HCT116 (cell line): ENCODE measurements around the gene WDR83. TPM values are rescaled to one million over a fixed set of nuclear protein-coding genes. Genes with fewer than 3 reads are reported as not detected.

Experiments
- ATAC-seq: fragments of 200-7000 bp; cut with Tn5 transposase; 2 replicates; pipeline ENCODE4 v1.9.1; 2020; ENCODE audit warnings: mild to moderate bottlenecking, moderate library complexity
- BruUV-seq: library from RNA; stranded (reverse); fragments of 400-500 nt; replicated peaks from 2 replicates; lab custom pipeline; 2021; lab: Mats Ljungman, UMichigan
- CTCF ChIA-PET: fragments of 300-600 bp; sonication (Branson Sonifier 250); formaldehyde crosslinking; loops from one replicate; lab custom pipeline; 2021; ENCODE audit warnings: antibody characterized with exemption; lab: Charles Lee
- POLR2A ChIA-PET: fragments of 300-600, 350-600 bp; sonication (Branson Sonifier 250); formaldehyde crosslinking; loops from one replicate; lab custom pipeline; 2021; ENCODE audit warnings: antibody characterized with exemption; lab: Charles Lee
- RAD21 ChIA-PET, 2 experiments: fragments of 300-600 bp; sonication (Branson Sonifier 250); formaldehyde crosslinking; loops; one replicate each; lab custom pipeline; 2023; ENCODE audit warnings: low total read pairs in 2 of 2; ENCODE audit not compliant: uncharacterized antibody in 2 of 2, unreplicated experiment in 2 of 2, low non-redundant PET in 1 of 2; lab: Charles Lee
- DNase-seq: peaks from one replicate; pipeline ENCODE4 v3.0.0-alpha.2; 2010; ENCODE audit warnings: low read depth, low spot score
- H2AFZ ChIP-seq: fragments of 200-600 bp; shearing (Covaris generic), sonication (generic); 2 replicates; pipeline ENCODE4 v1.6.1; 2017; ENCODE audit warnings: low read depth, mixed run types, mixed read lengths, antibody characterized with exemption, low read length; ENCODE audit not compliant: poor library complexity, severe bottlenecking
- H3K27ac ChIP-seq: 2 replicates; pipeline ENCODE4 v1.5.1; 2012; ENCODE audit warnings: low read depth, low read length
- H3K27me3 ChIP-seq: fragments of 200-600 bp; sonication (generic); 2 replicates; pipeline ENCODE4 v1.6.1; 2016; ENCODE audit warnings: mixed run types, low read length, mixed read lengths; ENCODE audit not compliant: insufficient read depth
- H3K36me3 ChIP-seq, 2 experiments: fragments of 200-500 bp in 1 of 2; fragments of 200-600 bp in 1 of 2; sonication (Bioruptor generic) in 1 of 2; sonication (generic) in 1 of 2; 2 replicates each; pipeline versions ENCODE4 v1.5.1 to v1.6.1; 2014 to 2016; ENCODE audit warnings: low read length in 2 of 2, inconsistent platforms in 1 of 2, mixed read lengths in 1 of 2, mixed run types in 1 of 2; ENCODE audit not compliant: insufficient read depth in 2 of 2, control insufficient read depth in 1 of 2
- H3K4me1 ChIP-seq, 2 experiments: fragments of 200-600 bp in 1 of 2; sonication (generic) in 1 of 2; 2 replicates each; pipeline versions ENCODE4 v1.5.1 to v1.6.1; 2012 to 2017; ENCODE audit warnings: low read length in 2 of 2, inconsistent platforms in 1 of 2, mild to moderate bottlenecking in 1 of 2, mixed read lengths in 1 of 2, mixed run types in 1 of 2, moderate library complexity in 1 of 2; ENCODE audit not compliant: insufficient read depth in 2 of 2, control insufficient read depth in 1 of 2
- H3K4me2 ChIP-seq: fragments of 200-600 bp; sonication (generic); 2 replicates; pipeline ENCODE4 v1.6.1; 2017; ENCODE audit warnings: mixed run types, low read length, mixed read lengths
- H3K4me3 ChIP-seq, 2 experiments: fragments of 200-600 bp in 1 of 2; sonication (generic) in 1 of 2; replicated peaks in 1 of 2; 2 replicates each; pipeline ENCODE4 v1.5.1; 2011 to 2016; ENCODE audit warnings: low read length in 2 of 2, control low read depth in 1 of 2, low read depth in 1 of 2, mild to moderate bottlenecking in 1 of 2, mixed read lengths in 1 of 2, mixed run types in 1 of 2
- H3K79me2 ChIP-seq: fragments of 200-600 bp; sonication (generic); 2 replicates; pipeline ENCODE4 v1.6.1; 2017; ENCODE audit warnings: mild to moderate bottlenecking, mixed run types, low read length, moderate library complexity, mixed read lengths; ENCODE audit not compliant: insufficient read depth
- H3K9ac ChIP-seq: fragments of 200-600 bp; sonication (generic); 2 replicates; pipeline ENCODE4 v1.6.1; 2016; ENCODE audit warnings: low read length, mixed read lengths
- H3K9me2 ChIP-seq: fragments of 200-600 bp; sonication (generic), shearing (Covaris generic); 2 replicates; pipeline ENCODE4 v1.6.1; 2017; ENCODE audit warnings: mixed run types, mild to moderate bottlenecking, moderate library complexity; ENCODE audit not compliant: insufficient read depth
- H3K9me3 ChIP-seq, 2 experiments: fragments of 200-500 bp in 1 of 2; fragments of 200-600 bp in 1 of 2; sonication (Bioruptor generic) in 1 of 2; sonication (generic) in 1 of 2; 2 replicates each; pipeline ENCODE4 v1.6.1; 2014 to 2017; ENCODE audit warnings: low read length in 2 of 2, mixed read lengths in 2 of 2, inconsistent platforms in 1 of 2, low read depth in 1 of 2, mild to moderate bottlenecking in 1 of 2, mixed run types in 1 of 2, moderate library complexity in 1 of 2; ENCODE audit not compliant: control insufficient read depth in 1 of 2, insufficient read depth in 1 of 2
- H4K20me1 ChIP-seq: fragments of 200-600 bp; sonication (generic), shearing (Covaris generic); 2 replicates; pipeline ENCODE4 v1.6.1; 2017; ENCODE audit warnings: mixed run types, mild to moderate bottlenecking, moderate library complexity; ENCODE audit not compliant: insufficient read depth
- ATF3 ChIP-seq: IDR thresholded peaks from 2 replicates; pipeline ENCODE4 v1.6.1; 2012
- CBX3 ChIP-seq: IDR thresholded peaks from 2 replicates; pipeline ENCODE4 v1.6.1; 2012; ENCODE audit warnings: low read depth
- EGR1 ChIP-seq: IDR thresholded peaks from 2 replicates; pipeline ENCODE4 v1.6.1; 2012; ENCODE audit warnings: low read depth
- EZH2 ChIP-seq: fragments of 200-600 bp; sonication (generic); IDR thresholded peaks from 2 replicates; pipeline ENCODE4 v1.6.1; 2017; ENCODE audit warnings: antibody characterized with exemption, mixed run types
- EZH2phosphoT487 ChIP-seq: fragments of 200-600 bp; IDR thresholded peaks from 2 replicates; pipeline ENCODE4 v1.6.1; 2018; ENCODE audit warnings: antibody characterized with exemption, borderline replicate concordance
- JUND ChIP-seq: IDR thresholded peaks from 2 replicates; pipeline ENCODE4 v1.6.1; 2012
- MAX ChIP-seq: IDR thresholded peaks from 2 replicates; pipeline ENCODE4 v1.6.1; 2012
- POLR2A ChIP-seq: IDR thresholded peaks from 2 replicates; pipeline ENCODE4 v1.7.0; 2011; ENCODE audit warnings: borderline replicate concordance; ENCODE audit not compliant: insufficient read depth, insufficient read length; ENCODE audit errors: extremely low read depth
- RAD21 ChIP-seq: IDR thresholded peaks from 2 replicates; pipeline ENCODE4 v1.6.1; 2012; ENCODE audit warnings: low read depth, mild to moderate bottlenecking
- REST ChIP-seq: IDR thresholded peaks from 2 replicates; pipeline ENCODE4 v1.6.1; 2012; ENCODE audit warnings: low read depth
- SP1 ChIP-seq: IDR thresholded peaks from 2 replicates; pipeline ENCODE4 v1.6.1; 2012; ENCODE audit warnings: low read depth
- SRF ChIP-seq: IDR thresholded peaks from 2 replicates; pipeline ENCODE4 v1.6.1; 2012; ENCODE audit warnings: low read depth
- YY1 ChIP-seq: IDR thresholded peaks from 2 replicates; pipeline ENCODE4 v1.6.1; 2011; ENCODE audit warnings: low read length, low read depth, moderate library complexity, mild to moderate bottlenecking; ENCODE audit not compliant: insufficient replicate concordance; ENCODE audit errors: extremely low read depth
- ZBTB33 ChIP-seq: IDR thresholded peaks from 2 replicates; pipeline ENCODE4 v1.6.1; 2011; ENCODE audit warnings: mild to moderate bottlenecking, low read length, moderate library complexity; ENCODE audit not compliant: insufficient replicate concordance; ENCODE audit errors: extremely low read depth
- intact Hi-C: fragments of 100-400 bp; cut with micrococcal nuclease; formaldehyde crosslinking; loops from 2 replicates; pipeline ENCODE4 v1.10.0; 2022
- total RNA-seq: library from RNA; stranded (reverse); gene quantifications from one replicate; pipeline ENCODE4 v1.2.1, GENCODE V29; 2021; ENCODE audit not compliant: unreplicated experiment

The WDR83 gene
- total RNA-seq, 1 experiment from 2014 or later = 20.1 TPM

DNA sequence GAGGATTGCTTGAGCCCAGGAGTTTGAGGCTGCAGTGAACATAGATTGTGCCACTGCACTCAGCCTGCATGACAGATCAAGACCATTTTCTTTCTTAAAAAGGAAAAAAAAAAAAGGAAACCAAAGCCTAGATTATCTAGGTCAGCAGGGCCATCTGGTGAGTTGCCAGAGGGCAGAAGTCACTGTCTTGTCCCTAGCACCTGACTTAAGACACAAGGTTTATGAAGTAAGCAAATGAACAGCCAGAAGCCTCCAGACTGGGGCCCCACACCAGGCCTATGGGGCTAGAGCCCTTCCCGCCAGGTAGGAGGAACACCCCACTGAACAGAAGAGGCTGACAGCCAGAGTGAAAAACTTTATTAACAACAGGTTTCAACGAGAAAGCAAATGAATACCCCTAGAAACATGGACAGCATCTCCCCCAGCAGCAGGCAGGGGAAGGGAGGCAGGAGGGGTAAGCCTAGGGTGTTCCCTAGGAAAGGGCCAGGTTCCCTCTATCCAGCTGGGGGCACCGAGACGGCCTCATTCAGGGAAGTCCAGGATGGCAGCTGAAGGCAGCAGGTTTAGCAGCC is 1.2 kb downstream of the WDR83 start:
- ChIA-PET RAD21 (interaction anchor here in 1 of 2 experiments (0.6 kb wide), 1 partner anchor 171 kb away, joined by 7 read pairs; the partner anchor contains the start of gene MAST1), CTCF (no interaction called here), POLR2A (no interaction called here)
- Histone ChIP-seq H3K36me3 (peaks cover 5 to 9% of the 10 kb centered on the region in 2 experiments; a peak in 3 of 4 replicates), H3K9ac (peak overlapping the region; percentile 90; the same call in 1 of the 2 replicates), H3K27ac (peak overlapping the region; percentile 88; the same call in 1 of the 2 replicates), H3K79me2 (peaks cover 28% of the 10 kb centered on the region; the same call in 1 of the 2 replicates), H3K4me1 (peaks cover 19 to 37% of the 10 kb centered on the region in 2 experiments), H3K4me3 (peak overlapping the region; percentile 95 to 98), H3K27me3 (no peaks in the 10 kb centered on the region), H3K4me2 (peak overlapping the region; percentile 92), H3K9me3 (no peaks in the 10 kb centered on the region), H3K9me2 (no peaks in the 10 kb centered on the region), H4K20me1 (no peaks in the 10 kb centered on the region), H2AFZ (no peak overlapping the region)
- no peak for ATAC-seq
- DNase-seq = no peak
- no peak for TF ChIP-seq ZBTB33
- no peak for TF ChIP-seq SRF
- no peak for TF ChIP-seq MAX
- no peak for TF ChIP-seq REST
- no peak for TF ChIP-seq EZH2
- TF ChIP-seq ATF3 = no peak
- no peak for TF ChIP-seq SP1
- TF ChIP-seq YY1 = no peak
- TF ChIP-seq CBX3 = no peak
- TF ChIP-seq RAD21 = no peak
- no peak for TF ChIP-seq POLR2A
- no peak for TF ChIP-seq EGR1
- TF ChIP-seq EZH2phosphoT487 = no peak
- TF ChIP-seq JUND = no peak
- intact Hi-C loops = loop anchor here (5.0 to 10.0 kb wide), 2 partner anchors 56 to 743 kb away; partner anchors contain the start of genes ZNF490, ZNF700 and ZNF791
- BruUV-seq = no TSS peak
